Cardiac muscle cell (in vitro differentiated cells and primary cell): ENCODE results near the gene MEIS3. TPM values are rescaled to one million over a fixed set of nuclear protein-coding genes. Genes with fewer than 3 reads are reported as not detected.
A peak's percentile ranks its signal among the peaks of the same experiment; 100 is the strongest.

Experiments used
- DNase-seq, 2 donors: peaks; one replicate each; pipeline versions ENCODE4 v3.0.0 to v3.0.0-alpha.2; 2010 to 2017; ENCODE audit warnings: low read depth in 1 of 2, low spot score in 1 of 2
- H3K27ac ChIP-seq: fragments of 200-600 bp; sonication (generic); 2 replicates; pipeline ENCODE4 v1.5.1; 2016
- H3K27me3 ChIP-seq: fragments of 200-600 bp; sonication (generic); 2 replicates; pipeline ENCODE4 v1.6.0; 2016; ENCODE audit warnings: control low read depth
- H3K36me3 ChIP-seq: fragments of 200-600 bp; sonication (generic); 2 replicates; pipeline ENCODE4 v1.5.1; 2016; ENCODE audit warnings: control low read depth
- H3K4me1 ChIP-seq: fragments of 200-600 bp; sonication (generic); 2 replicates; pipeline ENCODE4 v1.8.1; 2017; ENCODE audit warnings: low read depth, mild to moderate bottlenecking, mixed run types
- H3K4me3 ChIP-seq: fragments of 200-600 bp; sonication (generic); 2 replicates; pipeline ENCODE4 v1.5.1; 2016; ENCODE audit warnings: mild to moderate bottlenecking
- H3K9me3 ChIP-seq: fragments of 200-600 bp; sonication (generic); 2 replicates; pipeline ENCODE4 v1.5.1; 2017; ENCODE audit warnings: low read depth, mild to moderate bottlenecking, control low read depth
- CTCF ChIP-seq: IDR thresholded peaks from 2 replicates; pipeline ENCODE4 v1.5.1; 2012; ENCODE audit warnings: low read depth, mild to moderate bottlenecking, low read length
- polyA plus RNA-seq: library from polyadenylated mRNA; unstranded; fragments of >200 nt; fragmentation: Nextera tagmentation; extraction: Ambion mirVana; gene quantifications from 2 replicates; pipeline ENCODE4 v1.2.1, GENCODE V29; 2016
- total RNA-seq: library from RNA; depleted of rRNA; stranded (reverse); fragments of >200 nt; gene quantifications from 2 replicates; pipeline ENCODE4 v1.2.3, GENCODE V29; 2016

MEIS3 gene
- total and polyA plus RNA-seq, 2 experiments from 2014 or later: 83.7 to 114 TPM

- Histone ChIP-seq H3K36me3 (no peaks in the 10 kb centered on the region), H3K27ac (no peak overlapping the region), H3K4me1 (no peaks in the 10 kb centered on the region), H3K9me3 (no peaks in the 10 kb centered on the region), H3K4me3 (no peak overlapping the region), H3K27me3 (peaks cover 6% of the 10 kb centered on the region)
- TF ChIP-seq CTCF: no peak
- DNase-seq: no peak
Observed at GRCh38 chr19:47435196-47435595, 15.9 kb upstream of the MEIS3 start.

GRCh38 chr19:47434088-47434487 lies 14.8 kb upstream of the MEIS3 start:
- Histone ChIP-seq H3K4me1 (no peaks in the 10 kb centered on the region), H3K36me3 (no peaks in the 10 kb centered on the region), H3K9me3 (no peaks in the 10 kb centered on the region), H3K27ac (no peak overlapping the region), H3K27me3 (peaks cover 16% of the 10 kb centered on the region), H3K4me3 (no peak overlapping the region)
- TF ChIP-seq CTCF: no peak
- no peak for DNase-seq

GRCh38 chr19:47433121-47433520 lies 13.8 kb upstream of the MEIS3 start:
- no peak overlapping the region for H3K27ac ChIP-seq
- no peak overlapping the region for H3K4me3 ChIP-seq
- no peaks in the 10 kb centered on the region for H3K9me3 ChIP-seq
- H3K36me3 ChIP-seq: no peaks in the 10 kb centered on the region
- no peak for TF ChIP-seq CTCF
- no peaks in the 10 kb centered on the region for H3K4me1 ChIP-seq
- peak in 1 of 2 donors; percentile 43 for DNase-seq
- peaks cover 16% of the 10 kb centered on the region for H3K27me3 ChIP-seq

GRCh38 chr19:47432499-47432898 lies 13.2 kb upstream of the MEIS3 start:
- Histone ChIP-seq H3K27ac (no peak overlapping the region), H3K4me3 (no peak overlapping the region), H3K4me1 (no peaks in the 10 kb centered on the region), H3K27me3 (peaks cover 16% of the 10 kb centered on the region), H3K36me3 (no peaks in the 10 kb centered on the region), H3K9me3 (no peaks in the 10 kb centered on the region)
- no peak for TF ChIP-seq CTCF
- DNase-seq: no peak

GRCh38 chr19:47432091-47432490 lies 12.8 kb upstream of the MEIS3 start:
- Histone ChIP-seq H3K27ac (no peak overlapping the region), H3K4me3 (no peak overlapping the region), H3K4me1 (no peaks in the 10 kb centered on the region), H3K9me3 (no peaks in the 10 kb centered on the region), H3K36me3 (no peaks in the 10 kb centered on the region), H3K27me3 (peaks cover 16% of the 10 kb centered on the region)
- no peak for TF ChIP-seq CTCF
- DNase-seq: no peak
